ENCODE results near the gene MED17. TPM values are rescaled to one million over a fixed set of nuclear protein-coding genes. Genes with fewer than 3 reads are reported as not detected.

Gene MED17
- total and polyA plus RNA-seq, 4 donors, result 8.9 to 33.1 (median 21.7) TPM

- intact Hi-C loops (cut with DNase I), result loop anchor here (2.0 to 10.0 kb wide), 3 partner anchors 43 to 120 kb away; partner anchors contain the start of genes C11orf54 (in 2 of the 2), TAF1D (in 2 of the 2) and CEP295 (in 1 of the 2)
- Histone ChIP-seq H3K9me3 (ENCODE audit: control insufficient read depth, low read length) (no peaks in the 10 kb centered on the region), H3K36me3 (ENCODE audit: control insufficient read depth in 1 of 2, insufficient read depth in 2 of 2, low read length in 1 of 2) (no peaks in the 10 kb centered on the region), H3K4me3 (ENCODE audit: low read length in 2 of 2) (peak overlapping the region; percentile 60 to 88), H3K27ac (ENCODE audit: low read depth in 1 of 2, low read length in 2 of 2) (no peak overlapping the region), H3K27me3 (ENCODE audit: control insufficient read depth in 1 of 2, insufficient read depth in 2 of 2, low read length in 1 of 2) (no peaks in the 10 kb centered on the region), H3K4me1 (ENCODE audit: control insufficient read depth in 1 of 2, insufficient read depth in 2 of 2, low read length in 2 of 2) (peaks cover 0 to 3% of the 10 kb centered on the region in 2 donors)
- DNase-seq (no peak), ATAC-seq (ENCODE audit: low FRiP score) (no peak)
- WGBS, 2 donors, result 0% methylated on average over 13 of the region's 13 CpGs
These were observed 866 bp downstream of the MED17 start for GRCh38 chr11:93784935-93785360.

DNA sequence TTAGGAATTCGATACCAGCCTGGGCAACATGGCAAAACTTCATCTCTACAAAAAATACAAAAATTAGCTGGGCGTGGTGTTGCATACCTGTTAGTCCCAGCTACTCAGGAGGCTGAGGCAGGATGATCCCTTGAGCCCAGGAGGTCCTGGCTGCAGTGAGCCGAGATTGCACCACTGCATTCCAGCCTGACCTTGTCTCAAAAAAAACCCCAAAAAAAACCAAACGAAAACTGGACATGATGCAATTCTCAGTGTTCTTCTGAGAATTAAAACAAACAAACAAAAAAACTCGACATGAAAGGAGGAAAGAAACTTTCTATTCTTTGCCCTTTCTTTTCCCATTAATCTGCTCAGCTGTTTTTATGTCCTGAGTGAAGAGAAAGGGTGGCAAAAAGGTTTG lies 7.4 kb downstream of the MED17 start:
- H3K36me3 ChIP-seq (ENCODE audit: control insufficient read depth in 1 of 2, insufficient read depth in 2 of 2, low read length in 1 of 2), result peaks cover 8 to 10% of the 10 kb centered on the region in 2 donors
- H3K4me3 ChIP-seq (ENCODE audit: low read length in 2 of 2), result no peak overlapping the region
- no peaks in the 10 kb centered on the region for H3K4me1 ChIP-seq (ENCODE audit: control insufficient read depth in 1 of 2, insufficient read depth in 2 of 2, low read length in 2 of 2)
- no peaks in the 10 kb centered on the region for H3K9me3 ChIP-seq (ENCODE audit: control insufficient read depth, low read length)
- DNase-seq, result no peak
- no peaks in the 10 kb centered on the region for H3K27me3 ChIP-seq (ENCODE audit: control insufficient read depth in 1 of 2, insufficient read depth in 2 of 2, low read length in 1 of 2)
- intact Hi-C loops (cut with DNase I), result loop anchor here in 1 of 2 donors (10.0 kb wide), 1 partner anchor 107 kb away; no protein-coding TSS in a partner anchor
- ATAC-seq (ENCODE audit: low FRiP score), result no peak
- WGBS, 2 donors, result 82 to 85% methylated on average over 5 of the region's 5 CpGs
- no peak overlapping the region for H3K27ac ChIP-seq (ENCODE audit: low read depth in 1 of 2, low read length in 2 of 2)

- Histone ChIP-seq H3K27ac (ENCODE audit: low read depth in 1 of 2, low read length in 2 of 2) (no peak overlapping the region), H3K9me3 (ENCODE audit: control insufficient read depth, low read length) (no peaks in the 10 kb centered on the region), H3K4me3 (ENCODE audit: low read length in 2 of 2) (no peak overlapping the region), H3K36me3 (ENCODE audit: control insufficient read depth in 1 of 2, insufficient read depth in 2 of 2, low read length in 1 of 2) (peaks cover 8 to 9% of the 10 kb centered on the region in 2 donors), H3K4me1 (ENCODE audit: control insufficient read depth in 1 of 2, insufficient read depth in 2 of 2, low read length in 2 of 2) (no peaks in the 10 kb centered on the region), H3K27me3 (ENCODE audit: control insufficient read depth in 1 of 2, insufficient read depth in 2 of 2, low read length in 1 of 2) (no peaks in the 10 kb centered on the region)
- ATAC-seq (ENCODE audit: low FRiP score) (no peak), DNase-seq (no peak)
- intact Hi-C loops (cut with DNase I), result loop anchor here in 1 of 2 donors (10.0 kb wide), 1 partner anchor 112 kb away; no protein-coding TSS in a partner anchor
- 91% methylated on average over 6 of the region's 6 CpGs for whole genome bisulfite sequencing, 2 donors
These were observed 12.6 kb downstream of the MED17 start for GRCh38 chr11:93796441-93797231.

- WGBS, 2 donors, result 65 to 69% methylated on average over 2 of the region's 2 CpGs
- no peak overlapping the region for H3K27ac ChIP-seq (ENCODE audit: low read depth in 1 of 2, low read length in 2 of 2)
- no peaks in the 10 kb centered on the region for H3K9me3 ChIP-seq (ENCODE audit: control insufficient read depth, low read length)
- DNase-seq, result no peak
- no peak overlapping the region for H3K4me3 ChIP-seq (ENCODE audit: low read length in 2 of 2)
- no peaks in the 10 kb centered on the region for H3K27me3 ChIP-seq (ENCODE audit: control insufficient read depth in 1 of 2, insufficient read depth in 2 of 2, low read length in 1 of 2)
- intact Hi-C loops (cut with DNase I), result no loop called here
- no peaks in the 10 kb centered on the region for H3K4me1 ChIP-seq (ENCODE audit: control insufficient read depth in 1 of 2, insufficient read depth in 2 of 2, low read length in 2 of 2)
- ATAC-seq (ENCODE audit: low FRiP score), result no peak
- peaks cover 6 to 10% of the 10 kb centered on the region in 2 donors for H3K36me3 ChIP-seq (ENCODE audit: control insufficient read depth in 1 of 2, insufficient read depth in 2 of 2, low read length in 1 of 2)
These were observed 17.3 kb downstream of the MED17 start for GRCh38 chr11:93801366-93801765.

DNA sequence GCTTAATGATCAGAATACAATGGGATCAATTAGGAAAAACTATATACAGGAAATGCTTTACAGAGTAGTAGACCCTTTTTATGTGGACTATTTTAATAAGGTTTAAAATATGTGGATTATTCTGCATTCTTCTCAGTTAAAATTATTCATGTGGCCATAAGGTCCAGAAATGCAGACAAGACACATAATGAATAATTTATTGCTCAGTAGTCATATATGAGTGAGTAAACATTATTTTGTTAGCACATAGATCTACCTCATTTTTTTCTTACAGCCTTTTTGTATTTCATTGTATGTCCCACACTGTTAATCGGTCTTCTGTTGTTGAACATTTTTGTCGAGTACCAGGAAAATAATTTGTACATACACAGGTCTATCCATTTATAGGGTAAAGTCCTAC lies 20.8 kb downstream of the MED17 start:
- Histone ChIP-seq H3K9me3 (ENCODE audit: control insufficient read depth, low read length) (no peaks in the 10 kb centered on the region), H3K27ac (ENCODE audit: low read depth in 1 of 2, low read length in 2 of 2) (no peak overlapping the region), H3K4me3 (ENCODE audit: low read length in 2 of 2) (no peak overlapping the region), H3K27me3 (ENCODE audit: control insufficient read depth in 1 of 2, insufficient read depth in 2 of 2, low read length in 1 of 2) (no peaks in the 10 kb centered on the region), H3K36me3 (ENCODE audit: control insufficient read depth in 1 of 2, insufficient read depth in 2 of 2, low read length in 1 of 2) (peaks cover 3 to 19% of the 10 kb centered on the region in 2 donors), H3K4me1 (ENCODE audit: control insufficient read depth in 1 of 2, insufficient read depth in 2 of 2, low read length in 2 of 2) (no peaks in the 10 kb centered on the region)
- intact Hi-C loops (cut with DNase I), result no loop called here
- ATAC-seq (ENCODE audit: low FRiP score) (no peak), DNase-seq (no peak)
- 93 to 97% methylated on average over 2 of the region's 2 CpGs for WGBS, 2 donors

- Histone ChIP-seq H3K9me3 (ENCODE audit: control insufficient read depth, low read length) (no peaks in the 10 kb centered on the region), H3K36me3 (ENCODE audit: control insufficient read depth in 1 of 2, insufficient read depth in 2 of 2, low read length in 1 of 2) (peaks cover 3 to 12% of the 10 kb centered on the region in 2 donors), H3K27ac (ENCODE audit: low read depth in 1 of 2, low read length in 2 of 2) (no peak overlapping the region), H3K27me3 (ENCODE audit: control insufficient read depth in 1 of 2, insufficient read depth in 2 of 2, low read length in 1 of 2) (no peaks in the 10 kb centered on the region), H3K4me1 (ENCODE audit: control insufficient read depth in 1 of 2, insufficient read depth in 2 of 2, low read length in 2 of 2) (no peaks in the 10 kb centered on the region), H3K4me3 (ENCODE audit: low read length in 2 of 2) (no peak overlapping the region)
- intact Hi-C loops (cut with DNase I), result no loop called here
- DNase-seq, result no peak
- 91 to 95% methylated on average over 3 of the region's 3 CpGs for WGBS, 2 donors
- no peak for ATAC-seq (ENCODE audit: low FRiP score)
These were observed 23.9 kb downstream of the MED17 start for GRCh38 chr11:93807980-93808379.

DNA sequence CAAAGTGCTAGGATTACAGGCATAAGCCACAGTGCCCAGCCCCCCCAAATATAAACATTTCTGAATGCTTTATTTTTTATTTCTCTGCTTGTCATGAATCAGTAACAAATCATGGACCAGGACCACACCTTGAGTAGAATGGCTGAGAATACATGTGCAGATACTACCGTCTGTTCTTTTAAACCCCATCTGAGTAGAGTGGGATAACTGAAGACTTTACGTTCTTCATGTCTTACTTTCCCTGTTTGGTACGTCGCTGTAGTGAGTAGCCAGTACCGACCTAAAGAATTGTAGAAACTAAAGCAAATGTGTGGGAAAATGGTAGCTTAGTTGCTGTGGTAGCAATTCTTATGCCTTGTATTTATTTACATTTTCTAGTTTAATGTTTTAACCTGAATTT lies 29.9 kb downstream of the MED17 start:
- H3K36me3 ChIP-seq (ENCODE audit: control insufficient read depth in 1 of 2, insufficient read depth in 2 of 2, low read length in 1 of 2), result peaks cover 8 to 13% of the 10 kb centered on the region in 2 donors
- no peak for ATAC-seq (ENCODE audit: low FRiP score)
- no peak overlapping the region for H3K4me3 ChIP-seq (ENCODE audit: low read length in 2 of 2)
- no peak for DNase-seq
- H3K4me1 ChIP-seq (ENCODE audit: control insufficient read depth in 1 of 2, insufficient read depth in 2 of 2, low read length in 2 of 2), result no peaks in the 10 kb centered on the region
- no peak overlapping the region for H3K27ac ChIP-seq (ENCODE audit: low read depth in 1 of 2, low read length in 2 of 2)
- no peaks in the 10 kb centered on the region for H3K27me3 ChIP-seq (ENCODE audit: control insufficient read depth in 1 of 2, insufficient read depth in 2 of 2, low read length in 1 of 2)
- WGBS, 2 donors, result 92 to 93% methylated on average over 5 of the region's 5 CpGs
- intact Hi-C loops (cut with DNase I), result no loop called here
- H3K9me3 ChIP-seq (ENCODE audit: control insufficient read depth, low read length), result no peaks in the 10 kb centered on the region

GRCh38 chr11:93814966-93815633 lies 31.0 kb downstream of the MED17 start:
- Histone ChIP-seq H3K9me3 (ENCODE audit: control insufficient read depth, low read length) (no peaks in the 10 kb centered on the region), H3K27me3 (ENCODE audit: control insufficient read depth in 1 of 2, insufficient read depth in 2 of 2, low read length in 1 of 2) (no peaks in the 10 kb centered on the region), H3K4me3 (ENCODE audit: low read length in 2 of 2) (no peak overlapping the region), H3K4me1 (ENCODE audit: control insufficient read depth in 1 of 2, insufficient read depth in 2 of 2, low read length in 2 of 2) (no peaks in the 10 kb centered on the region), H3K27ac (ENCODE audit: low read depth in 1 of 2, low read length in 2 of 2) (no peak overlapping the region), H3K36me3 (ENCODE audit: control insufficient read depth in 1 of 2, insufficient read depth in 2 of 2, low read length in 1 of 2) (peaks cover 1 to 11% of the 10 kb centered on the region in 2 donors)
- 68% methylated on average over 6 of the region's 6 CpGs for WGBS, 2 donors
- no peak for DNase-seq
- no peak for ATAC-seq (ENCODE audit: low FRiP score)
- intact Hi-C loops (cut with DNase I), result no loop called here

Data from aorta (tissue), 5 donors.